Measurements from ENCODE around the gene ZNF32. TPM values are rescaled to one million over a fixed set of nuclear protein-coding genes. Genes with fewer than 3 reads are reported as not detected.
A peak's percentile ranks its signal among the peaks of the same experiment; 100 is the strongest.

The ZNF32 gene
- total and polyA plus RNA-seq, 2 donors (not counting 1 experiment from before 2014, with no cell fraction given), result 29.0 to 29.6 TPM

- H3K79me2 ChIP-seq (ENCODE audit: control insufficient read depth, insufficient read depth, low read length), result peaks cover 18% of the 10 kb centered on the region
- WGBS (ENCODE audit: insufficient coverage), result 93% methylated on average over 8 of the region's 10 CpGs
- POLR2A ChIA-PET, result interaction anchor here (0.6 kb wide), 1 partner anchor 9 kb away, joined by 6 read pairs; no protein-coding TSS in a partner anchor
- no peak overlapping the region for H3K27ac ChIP-seq (ENCODE audit: low read length in 2 of 2)
- peaks cover under 1% of the 10 kb centered on the region for H3K27me3 Mint-ChIP-seq
- no peaks in the 10 kb centered on the region for H3K9me3 Mint-ChIP-seq (ENCODE audit: insufficient read depth)
- intact Hi-C loops (cut with micrococcal nuclease), result no loop called here
- peak overlapping the region; percentile 95 for H2AFZ ChIP-seq (ENCODE audit: insufficient read depth, low read depth, low read length, poor library complexity, severe bottlenecking)
- peak overlapping the region in 4 of 5 experiments; percentile 49 to 86 (median 78) for H3K4me3 ChIP-seq (ENCODE audit: control extremely low read depth in 1 of 5, extremely low read depth in 1 of 5, insufficient read depth in 1 of 5, low read depth in 2 of 5, low read length in 4 of 5)
- peak overlapping the region; percentile 78 for H3K4me3 Mint-ChIP-seq
- H3K27ac Mint-ChIP-seq, result peak overlapping the region; percentile 16
- H3K36me3 ChIP-seq (replicated peaks in 1 of 2; ENCODE audit: control extremely low read depth in 1 of 2, control insufficient read depth in 1 of 2, extremely low read depth in 1 of 2, insufficient read depth in 2 of 2, low read length in 1 of 2), result peaks cover 3 to 4% of the 10 kb centered on the region in 2 experiments
- no peak for ATAC-seq (ENCODE audit: low read depth)
- H3K4me1 Mint-ChIP-seq, result peaks cover 18% of the 10 kb centered on the region
- CTCF ChIA-PET, result no interaction called here
- H4K20me1 ChIP-seq (ENCODE audit: control insufficient read depth, insufficient read depth, low read length, poor library complexity, severe bottlenecking), result no peaks in the 10 kb centered on the region
- peak overlapping the region; percentile 91 for H3K4me2 ChIP-seq (replicated peaks; ENCODE audit: low read depth, low read length, poor library complexity, severe bottlenecking)
- peaks cover 10% of the 10 kb centered on the region in 2 donors for H3K4me1 ChIP-seq (ENCODE audit: control insufficient read depth in 2 of 2, insufficient read depth in 2 of 2, low read length in 2 of 2)
- TF ChIP-seq EZH2 (IDR thresholded peaks at IDR 0.05; ENCODE audit: borderline replicate concordance, insufficient read depth, low read depth, low read length, poor library complexity, severe bottlenecking) (no peak), CTCF (IDR thresholded peaks at IDR 0.05) (no peak)
- no peak for DNase-seq
- no peaks in the 10 kb centered on the region for H3K27me3 ChIP-seq (replicated peaks in 1 of 4; ENCODE audit: control extremely low read depth in 1 of 4, control insufficient read depth in 3 of 4, insufficient read depth in 4 of 4, low read length in 3 of 4)
- H3K9me3 ChIP-seq (ENCODE audit: control extremely low read depth in 1 of 3, control insufficient read depth in 2 of 3, insufficient read depth in 1 of 3, low read length in 2 of 3), result peaks cover 0 to 4% (median under 1%) of the 10 kb centered on the region in 3 donors
- peak overlapping the region; percentile 80 for H3K9ac ChIP-seq (ENCODE audit: low read length)
Measured at GRCh38 chr10:43607199-43607573, 41.5 kb downstream of the ZNF32 start.

GRCh38 chr10:43606323-43607198, 42.1 kb downstream of the ZNF32 start, which contains the start of gene ZNF485:
Gene ZNF485, plus strand, starts transcription at chr10:43606438. Its CDS starts 613 bp downstream, at chr10:43607051.
- Histone ChIP-seq H3K9me3 (ENCODE audit: control extremely low read depth in 1 of 3, control insufficient read depth in 2 of 3, insufficient read depth in 1 of 3, low read length in 2 of 3) (peaks cover 0 to 3% (median 3%) of the 10 kb centered on the region in 3 donors), H2AFZ (ENCODE audit: insufficient read depth, low read depth, low read length, poor library complexity, severe bottlenecking) (peak within 1 kb of the TSS; percentile 95), H3K9ac (ENCODE audit: low read length) (peak within 1 kb of the TSS; percentile 80), H3K36me3 (replicated peaks in 1 of 2; ENCODE audit: control extremely low read depth in 1 of 2, control insufficient read depth in 1 of 2, extremely low read depth in 1 of 2, insufficient read depth in 2 of 2, low read length in 1 of 2) (peaks cover 3 to 4% of the 10 kb centered on the region in 2 experiments), H3K4me3 (ENCODE audit: control extremely low read depth in 1 of 5, extremely low read depth in 1 of 5, insufficient read depth in 1 of 5, low read depth in 2 of 5, low read length in 4 of 5) (peak within 1 kb of the TSS; percentile 49 to 86 (median 71)), H3K27ac (ENCODE audit: low read length in 2 of 2) (peak within 1 kb of the TSS in 1 of 2 donors; percentile 56), H3K79me2 (ENCODE audit: control insufficient read depth, insufficient read depth, low read length) (peaks cover 18% of the 10 kb centered on the region), H4K20me1 (ENCODE audit: control insufficient read depth, insufficient read depth, low read length, poor library complexity, severe bottlenecking) (no peaks in the 10 kb centered on the region), H3K27me3 (replicated peaks in 1 of 4; ENCODE audit: control extremely low read depth in 1 of 4, control insufficient read depth in 3 of 4, insufficient read depth in 4 of 4, low read length in 3 of 4) (no peaks in the 10 kb centered on the region), H3K4me1 (ENCODE audit: control insufficient read depth in 2 of 2, insufficient read depth in 2 of 2, low read length in 2 of 2) (peaks cover 10% of the 10 kb centered on the region in 2 donors), H3K4me2 (replicated peaks; ENCODE audit: low read depth, low read length, poor library complexity, severe bottlenecking) (peak within 1 kb of the TSS; percentile 91)
- intact Hi-C loops (cut with micrococcal nuclease), result loop anchor here (1.0 kb wide), 3 partner anchors 32 to 1054 kb away; partner anchors contain the start of genes ZNF239 and ZNF32
- ChIA-PET CTCF (no interaction called here), POLR2A (interaction anchor here (0.6 kb wide), 1 partner anchor 9 kb away, joined by 6 read pairs; no protein-coding TSS in a partner anchor)
- H3K4me1 Mint-ChIP-seq, result peaks cover 18% of the 10 kb centered on the region
- peaks cover 4% of the 10 kb centered on the region for H3K27me3 Mint-ChIP-seq
- 6% methylated on average over 56 of the region's 58 CpGs for WGBS (ENCODE audit: insufficient coverage)
- peak within 1 kb of the TSS; percentile 72 for H3K27ac Mint-ChIP-seq
- no peaks in the 10 kb centered on the region for H3K9me3 Mint-ChIP-seq (ENCODE audit: insufficient read depth)
- DNase-seq (peak; percentile 71), ATAC-seq (ENCODE audit: low read depth) (peak; percentile 95)
- peak within 1 kb of the TSS; percentile 78 for H3K4me3 Mint-ChIP-seq
- no peak for TF ChIP-seq EZH2 (IDR thresholded peaks at IDR 0.05; ENCODE audit: borderline replicate concordance, insufficient read depth, low read depth, low read length, poor library complexity, severe bottlenecking)
- TF ChIP-seq CTCF (IDR thresholded peaks at IDR 0.05), result no peak

All from B cell (primary cell).